DOHH2 (cell line): ENCODE data around the gene WDR19.

Experiments used
- H3F3A ChIP-seq: fragments of 200-600 bp; sonication (generic), shearing (Covaris generic); 2 replicates; pipeline ENCODE4 v1.6.0; 2016; ENCODE audit warnings: antibody characterized with exemption, mild to moderate bottlenecking; ENCODE audit not compliant: control insufficient read depth, insufficient read depth
- H3K27ac ChIP-seq: fragments of 200-600 bp; sonication (generic); 2 replicates; pipeline ENCODE4 v1.5.1; 2014; ENCODE audit warnings: low read depth, mild to moderate bottlenecking, low read length, moderate library complexity
- H3K27me3 ChIP-seq: fragments of 200-600 bp; sonication (generic); 2 replicates; pipeline ENCODE4 v1.6.1; 2014; ENCODE audit warnings: mild to moderate bottlenecking, low read length, mixed read lengths; ENCODE audit not compliant: control insufficient read depth
- H3K36me3 ChIP-seq: fragments of 200-600 bp; sonication (generic); 2 replicates; pipeline ENCODE4 v1.6.1; 2014; ENCODE audit warnings: mild to moderate bottlenecking, low read length, moderate library complexity, mixed read lengths; ENCODE audit not compliant: control insufficient read depth
- H3K4me1 ChIP-seq: fragments of 200-600 bp; sonication (generic); 2 replicates; pipeline ENCODE4 v1.6.1; 2014; ENCODE audit warnings: mild to moderate bottlenecking, low read length, mixed read lengths; ENCODE audit not compliant: control insufficient read depth
- H3K4me2 ChIP-seq: fragments of 200-600 bp; sonication (generic); 2 replicates; pipeline ENCODE4 v1.6.0; 2014; ENCODE audit warnings: mild to moderate bottlenecking, low read length, moderate library complexity
- H3K4me3 ChIP-seq: fragments of 200-600 bp; sonication (generic); 2 replicates; pipeline ENCODE4 v1.5.1; 2014; ENCODE audit warnings: mild to moderate bottlenecking, low read length, mixed read lengths
- H3K79me2 ChIP-seq: fragments of 200-600 bp; sonication (generic); 2 replicates; pipeline ENCODE4 v1.6.1; 2014; ENCODE audit warnings: mild to moderate bottlenecking, low read length, mixed read lengths; ENCODE audit not compliant: control insufficient read depth
- H3K9me2 ChIP-seq: fragments of 200-600 bp; sonication (generic); replicated peaks from 2 replicates; pipeline ENCODE4 v1.6.1; 2014; ENCODE audit warnings: mild to moderate bottlenecking, low read length, mixed read lengths; ENCODE audit not compliant: control insufficient read depth
- H3K9me3 ChIP-seq: fragments of 200-600 bp; sonication (generic); 2 replicates; pipeline ENCODE4 v1.6.1; 2014; ENCODE audit warnings: antibody characterized with exemption, low read length, mixed read lengths; ENCODE audit not compliant: control insufficient read depth, insufficient read depth
- H4K20me1 ChIP-seq: fragments of 200-600 bp; sonication (generic); 2 replicates; pipeline ENCODE4 v1.6.0; 2014; ENCODE audit warnings: low read depth, mild to moderate bottlenecking, antibody characterized with exemption, low read length, moderate library complexity; ENCODE audit not compliant: control insufficient read depth, insufficient read depth
- EZH2phosphoT487 ChIP-seq: fragments of 200-600 bp; sonication (generic); IDR thresholded peaks from 2 replicates; pipeline ENCODE4 v1.6.1; 2017; ENCODE audit warnings: borderline replicate concordance, mild to moderate bottlenecking, antibody characterized with exemption, low read length, moderate library complexity, mixed read lengths
- TF ChIP-seq, protein P1 (sequence below): fragments of 200-600 bp; sonication (generic); IDR thresholded peaks from one replicate; pipeline ENCODE4 v1.5.1; 2014; ENCODE audit warnings: antibody characterized with exemption, mild to moderate bottlenecking, low read depth, low read length; ENCODE audit not compliant: poor library complexity, severe bottlenecking

WDR19 gene

DNA sequence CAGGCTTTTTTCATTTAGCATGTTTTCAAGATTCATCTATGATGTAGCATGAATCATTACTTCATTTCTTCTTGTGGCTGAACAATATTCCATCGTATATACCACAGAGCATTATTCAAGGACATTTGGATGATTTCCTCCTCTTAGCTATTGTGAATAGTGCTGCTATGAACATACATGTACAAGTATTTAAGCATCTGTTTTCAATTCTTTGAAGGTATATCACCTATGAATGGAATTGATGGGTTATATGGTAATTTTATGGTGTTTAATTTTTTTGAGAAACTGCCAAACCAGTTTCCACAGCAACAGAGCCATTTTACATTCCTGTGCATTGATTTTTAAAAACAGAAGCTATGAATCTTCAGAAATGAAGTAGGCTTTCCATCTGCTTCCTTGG lies 36.1 kb upstream of the WDR19 start:
- H3K27ac ChIP-seq: no peak overlapping the region
- H3K36me3 ChIP-seq: no peaks in the 10 kb centered on the region

DNA sequence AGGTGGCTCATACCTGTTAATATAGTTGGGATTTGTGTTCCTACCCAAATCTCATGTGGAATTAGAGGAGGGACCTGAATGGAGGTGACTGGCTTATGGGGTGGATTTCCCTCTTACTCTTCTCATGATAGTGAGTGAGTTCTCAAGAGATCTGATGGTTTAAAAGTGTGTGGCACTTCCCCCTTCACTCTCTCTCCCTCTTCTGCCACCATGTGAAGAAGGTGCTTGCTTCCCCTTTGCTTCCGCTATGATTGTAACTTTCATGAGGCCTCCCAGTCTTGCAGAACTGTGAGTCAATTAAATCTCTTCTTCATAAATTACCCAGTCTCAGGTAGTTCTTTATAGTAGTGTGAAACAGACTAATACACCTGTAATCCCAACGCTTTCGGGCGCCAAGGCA lies 28.3 kb upstream of the WDR19 start:
- Histone ChIP-seq H3F3A (no peaks in the 10 kb centered on the region), H3K27me3 (no peaks in the 10 kb centered on the region), H3K4me1 (peaks cover 24% of the 10 kb centered on the region), H3K9me2 (no peaks in the 10 kb centered on the region), H3K79me2 (no peaks in the 10 kb centered on the region), H3K9me3 (no peaks in the 10 kb centered on the region), H3K27ac (no peak overlapping the region), H3K4me3 (no peak overlapping the region), H4K20me1 (no peaks in the 10 kb centered on the region), H3K4me2 (no peak overlapping the region), H3K36me3 (no peaks in the 10 kb centered on the region)
- TF ChIP-seq EZH2phosphoT487: no peak
- TF ChIP-seq, protein P1, sequence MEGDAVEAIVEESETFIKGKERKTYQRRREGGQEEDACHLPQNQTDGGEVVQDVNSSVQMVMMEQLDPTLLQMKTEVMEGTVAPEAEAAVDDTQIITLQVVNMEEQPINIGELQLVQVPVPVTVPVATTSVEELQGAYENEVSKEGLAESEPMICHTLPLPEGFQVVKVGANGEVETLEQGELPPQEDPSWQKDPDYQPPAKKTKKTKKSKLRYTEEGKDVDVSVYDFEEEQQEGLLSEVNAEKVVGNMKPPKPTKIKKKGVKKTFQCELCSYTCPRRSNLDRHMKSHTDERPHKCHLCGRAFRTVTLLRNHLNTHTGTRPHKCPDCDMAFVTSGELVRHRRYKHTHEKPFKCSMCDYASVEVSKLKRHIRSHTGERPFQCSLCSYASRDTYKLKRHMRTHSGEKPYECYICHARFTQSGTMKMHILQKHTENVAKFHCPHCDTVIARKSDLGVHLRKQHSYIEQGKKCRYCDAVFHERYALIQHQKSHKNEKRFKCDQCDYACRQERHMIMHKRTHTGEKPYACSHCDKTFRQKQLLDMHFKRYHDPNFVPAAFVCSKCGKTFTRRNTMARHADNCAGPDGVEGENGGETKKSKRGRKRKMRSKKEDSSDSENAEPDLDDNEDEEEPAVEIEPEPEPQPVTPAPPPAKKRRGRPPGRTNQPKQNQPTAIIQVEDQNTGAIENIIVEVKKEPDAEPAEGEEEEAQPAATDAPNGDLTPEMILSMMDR: no peak

More for the DNA sequence above, 36.1 kb upstream of the WDR19 start:
- no peak overlapping the region for H3K4me2 ChIP-seq
- H3K27me3 ChIP-seq: no peaks in the 10 kb centered on the region
- no peaks in the 10 kb centered on the region for H3K9me2 ChIP-seq
- H3F3A ChIP-seq: no peaks in the 10 kb centered on the region
- no peaks in the 10 kb centered on the region for H3K79me2 ChIP-seq
- H3K9me3 ChIP-seq: no peaks in the 10 kb centered on the region
- H3K4me1 ChIP-seq: peaks cover 6% of the 10 kb centered on the region
- TF ChIP-seq EZH2phosphoT487: no peak
- TF ChIP-seq, protein P1: no peak
- no peak overlapping the region for H3K4me3 ChIP-seq
- no peaks in the 10 kb centered on the region for H4K20me1 ChIP-seq

DNA sequence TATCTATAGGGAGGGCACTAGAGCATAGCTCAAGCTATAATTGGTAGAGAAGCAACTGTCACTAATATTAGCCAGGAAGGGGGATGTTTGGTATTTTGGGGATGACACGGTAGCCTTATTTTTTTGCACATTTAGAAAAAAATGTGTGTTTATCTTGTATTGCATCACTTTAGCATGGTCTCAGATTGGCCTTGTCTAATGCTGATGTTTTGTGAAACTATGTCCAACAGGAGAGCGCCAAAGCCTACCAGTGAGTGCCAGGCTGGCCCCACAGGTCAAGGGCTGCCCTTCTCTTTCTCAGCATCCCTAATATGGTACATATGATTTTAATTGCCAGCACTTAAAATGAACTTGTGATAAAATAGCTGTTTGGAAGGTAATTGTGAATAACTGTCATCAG lies 24.8 kb upstream of the WDR19 start:
- H3K79me2 ChIP-seq: no peaks in the 10 kb centered on the region
- H4K20me1 ChIP-seq: no peaks in the 10 kb centered on the region
- no peaks in the 10 kb centered on the region for H3K36me3 ChIP-seq
- H3K27ac ChIP-seq: no peak overlapping the region
- no peak overlapping the region for H3K4me2 ChIP-seq
- no peaks in the 10 kb centered on the region for H3K9me2 ChIP-seq
- H3F3A ChIP-seq: 0 out of 2 replicates have a peak, but pooled peaks cover 2% of the 10 kb centered on the region
- peaks cover 13% of the 10 kb centered on the region for H3K4me1 ChIP-seq
- TF ChIP-seq EZH2phosphoT487: no peak
- TF ChIP-seq, protein P1: no peak
- H3K9me3 ChIP-seq: no peaks in the 10 kb centered on the region
- H3K27me3 ChIP-seq: no peaks in the 10 kb centered on the region
- no peak overlapping the region for H3K4me3 ChIP-seq
